GM12875 (cell line): ENCODE data around the gene KIF12.
"Not testable (repeated sequence)": the region's sequence is repeated elsewhere in the genome, so short reads cannot be mapped to it uniquely, and the experiment has no call there.

Source experiments
- H3K4me3 ChIP-seq: one replicate; pipeline ENCODE4 v1.5.1; 2011; ENCODE audit warnings: low read depth, low read length, control low read depth
- CTCF ChIP-seq: IDR thresholded peaks from 2 replicates; pipeline ENCODE4 v1.5.1; 2011; ENCODE audit warnings: low read depth, mild to moderate bottlenecking, control low read depth, inconsistent platforms, low read length, moderate library complexity, borderline replicate concordance; ENCODE audit not compliant: insufficient read depth

The KIF12 gene

GRCh38 chr9:114048533-114049415 is 50.3 kb downstream of the KIF12 start:
- no peak overlapping the region for H3K4me3 ChIP-seq
- no peak for TF ChIP-seq CTCF

- H3K4me3 ChIP-seq: no peak overlapping the region
- TF ChIP-seq CTCF: peak; percentile 42
Observed at GRCh38 chr9:114047717-114048116, 51.4 kb downstream of the KIF12 start.

GRCh38 chr9:114046875-114047274 is 52.2 kb downstream of the KIF12 start:
- no peak for TF ChIP-seq CTCF
- H3K4me3 ChIP-seq: no peak overlapping the region

GRCh38 chr9:114046237-114046755 is 52.8 kb downstream of the KIF12 start:
- no peak for TF ChIP-seq CTCF
- no peak overlapping the region for H3K4me3 ChIP-seq

- not testable (repeated sequence) for H3K4me3 ChIP-seq
Observed at GRCh38 chr9:114043660-114044059, 55.4 kb downstream of the KIF12 start.
